HUES6 (cell line): ENCODE data around the gene FBN2.
"Not testable (repeated sequence)": the region's sequence is repeated elsewhere in the genome, so short reads cannot be mapped to it uniquely, and the experiment has no call there.

Source experiments
- H3K27ac ChIP-seq: 2 replicates; pipeline ENCODE4 v1.7.0; 2013; ENCODE audit warnings: low read depth, mild to moderate bottlenecking, low read length, inconsistent platforms
- H3K27me3 ChIP-seq: 2 replicates; pipeline ENCODE4 v1.6.1; 2013; ENCODE audit warnings: low read length; ENCODE audit not compliant: control insufficient read depth, insufficient read depth
- H3K36me3 ChIP-seq: 2 replicates; pipeline ENCODE4 v1.6.1; 2013; ENCODE audit warnings: low read length; ENCODE audit not compliant: control insufficient read depth, insufficient read depth
- H3K4me1 ChIP-seq: 2 replicates; pipeline ENCODE4 v1.6.1; 2013; ENCODE audit warnings: low read length; ENCODE audit not compliant: control insufficient read depth, insufficient read depth
- H3K4me3 ChIP-seq: 2 replicates; pipeline ENCODE4 v1.5.1; 2013; ENCODE audit warnings: low read depth, low read length
- H3K9ac ChIP-seq: one replicate; pipeline ENCODE4 v1.6.1; 2013; ENCODE audit warnings: mild to moderate bottlenecking, low read length
- H3K9me3 ChIP-seq: 2 replicates; pipeline ENCODE4 v1.6.1; 2013; ENCODE audit warnings: low read depth, low read length; ENCODE audit not compliant: control insufficient read depth, insufficient read depth

The FBN2 gene

GRCh38 chr5:128503727-128504126 lies 34.3 kb downstream of the FBN2 start:
- Histone ChIP-seq H3K9me3 (peaks cover 30% of the 10 kb centered on the region), H3K36me3 (peaks cover 14% of the 10 kb centered on the region; the same call in 1 of the 2 replicates)
- H3K27me3 ChIP-seq, H3K9ac ChIP-seq, H3K27ac ChIP-seq, H3K4me3 ChIP-seq, H3K4me1 ChIP-seq: not testable (repeated sequence)

GRCh38 chr5:128498844-128499455 lies 39.1 kb downstream of the FBN2 start:
- Histone ChIP-seq H3K9ac (no peak overlapping the region), H3K36me3 (no peaks in the 10 kb centered on the region; the same call in 1 of the 2 replicates), H3K9me3 (peaks cover 9% of the 10 kb centered on the region), H3K27ac (no peak overlapping the region), H3K27me3 (no peaks in the 10 kb centered on the region), H3K4me1 (no peaks in the 10 kb centered on the region; the same call in 1 of the 2 replicates), H3K4me3 (no peak overlapping the region)

- Histone ChIP-seq H3K4me1 (peaks cover 2% of the 10 kb centered on the region; the same call in 1 of the 2 replicates), H3K36me3 (no peaks in the 10 kb centered on the region), H3K27ac (no peak overlapping the region), H3K27me3 (no peaks in the 10 kb centered on the region), H3K9ac (no peak overlapping the region), H3K9me3 (no peaks in the 10 kb centered on the region), H3K4me3 (no peak overlapping the region)
These were observed 43.5 kb downstream of the FBN2 start for GRCh38 chr5:128494516-128494915.

GRCh38 chr5:128493657-128494329 lies 44.3 kb downstream of the FBN2 start:
- H3K27me3 ChIP-seq: no peaks in the 10 kb centered on the region
- H3K4me3 ChIP-seq: no peak overlapping the region
- H3K9me3 ChIP-seq: no peaks in the 10 kb centered on the region
- H3K27ac ChIP-seq: no peak overlapping the region
- H3K36me3 ChIP-seq: no peaks in the 10 kb centered on the region
- H3K9ac ChIP-seq: no peak overlapping the region
- 0 out of 2 replicates have a peak, but pooled peaks cover 2% of the 10 kb centered on the region for H3K4me1 ChIP-seq

- H3K27ac ChIP-seq: no peak overlapping the region
- H3K27me3 ChIP-seq: no peaks in the 10 kb centered on the region
- no peak overlapping the region for H3K4me3 ChIP-seq
- no peaks in the 10 kb centered on the region for H3K36me3 ChIP-seq
- no peaks in the 10 kb centered on the region for H3K9me3 ChIP-seq
- H3K9ac ChIP-seq: no peak overlapping the region
- 0 out of 2 replicates have a peak, but pooled peaks cover 2% of the 10 kb centered on the region for H3K4me1 ChIP-seq
These were observed 46.8 kb downstream of the FBN2 start for GRCh38 chr5:128491291-128491690.

GRCh38 chr5:128490761-128491160 lies 47.3 kb downstream of the FBN2 start:
- Histone ChIP-seq H3K4me3 (no peak overlapping the region), H3K27ac (no peak overlapping the region), H3K4me1 (0 out of 2 replicates have a peak, but pooled peaks cover 2% of the 10 kb centered on the region), H3K36me3 (no peaks in the 10 kb centered on the region), H3K9ac (no peak overlapping the region), H3K27me3 (no peaks in the 10 kb centered on the region), H3K9me3 (no peaks in the 10 kb centered on the region)

GRCh38 chr5:128487041-128487440 lies 51.0 kb downstream of the FBN2 start:
- H3K4me3 ChIP-seq: no peak overlapping the region
- no peaks in the 10 kb centered on the region for H3K36me3 ChIP-seq
- no peak overlapping the region for H3K27ac ChIP-seq
- H3K4me1 ChIP-seq: no peaks in the 10 kb centered on the region
- H3K27me3 ChIP-seq: no peaks in the 10 kb centered on the region
- H3K9me3 ChIP-seq: no peaks in the 10 kb centered on the region
- H3K9ac ChIP-seq: no peak overlapping the region

- Histone ChIP-seq H3K27me3 (no peaks in the 10 kb centered on the region), H3K9ac (no peak overlapping the region), H3K9me3 (no peaks in the 10 kb centered on the region), H3K4me1 (no peaks in the 10 kb centered on the region), H3K27ac (no peak overlapping the region), H3K4me3 (no peak overlapping the region), H3K36me3 (no peaks in the 10 kb centered on the region)
These were observed 54.3 kb downstream of the FBN2 start for GRCh38 chr5:128483738-128484137.

GRCh38 chr5:128480906-128481633 lies 57.0 kb downstream of the FBN2 start:
- H3K27ac ChIP-seq: no peak overlapping the region
- H3K4me1 ChIP-seq: no peaks in the 10 kb centered on the region
- no peaks in the 10 kb centered on the region for H3K36me3 ChIP-seq
- H3K27me3 ChIP-seq: no peaks in the 10 kb centered on the region
- H3K9me3 ChIP-seq: no peaks in the 10 kb centered on the region
- no peak overlapping the region for H3K4me3 ChIP-seq
- H3K9ac ChIP-seq: no peak overlapping the region

- Histone ChIP-seq H3K27me3 (no peaks in the 10 kb centered on the region), H3K27ac (no peak overlapping the region), H3K4me3 (no peak overlapping the region), H3K36me3 (no peaks in the 10 kb centered on the region), H3K4me1 (no peaks in the 10 kb centered on the region), H3K9me3 (no peaks in the 10 kb centered on the region), H3K9ac (no peak overlapping the region)
These were observed 57.9 kb downstream of the FBN2 start for GRCh38 chr5:128480158-128480557.
